HG03521 (cell line): ENCODE measurements around the gene EAF2.
A peak's percentile ranks its signal among the peaks of the same experiment; 100 is the strongest.

Experiments
- ATAC-seq: cut with Tn5 transposase; IDR thresholded peaks from one replicate; pipeline ENCODE4 v1.9.1; 2021; ENCODE audit warnings: mild to moderate bottlenecking, moderate library complexity; ENCODE audit not compliant: unreplicated experiment

Gene EAF2

GRCh38 chr3:121834671-121835464 is at the start of gene EAF2, which contains the start of gene IQCB1:
Gene EAF2, plus strand, starts transcription at chr3:121835209. Its CDS starts 77 bp downstream, at chr3:121835286.
Gene IQCB1, minus strand, starts transcription at chr3:121835060. Its CDS starts 6,100 bp downstream, at chr3:121828960.
- peak; percentile 99 for ATAC-seq

GRCh38 chr3:121786485-121786884 is 48.5 kb upstream of the EAF2 start:
- no peak for ATAC-seq

GRCh38 chr3:121793078-121793477 is 41.9 kb upstream of the EAF2 start:
- no peak for ATAC-seq

- ATAC-seq, result peak; percentile 50
These were observed 40.6 kb upstream of the EAF2 start for GRCh38 chr3:121794264-121794983.

GRCh38 chr3:121796970-121797369 is 38.0 kb upstream of the EAF2 start:
- ATAC-seq, result no peak

- no peak for ATAC-seq
These were observed 34.1 kb upstream of the EAF2 start for GRCh38 chr3:121800906-121801305.

GRCh38 chr3:121803771-121804320 is 31.2 kb upstream of the EAF2 start:
- no peak for ATAC-seq

- peak; percentile 93 for ATAC-seq
These were observed 25.8 kb upstream of the EAF2 start for GRCh38 chr3:121809249-121809648.

GRCh38 chr3:121817753-121818152 is 17.3 kb upstream of the EAF2 start:
- ATAC-seq, result no peak

- no peak for ATAC-seq
These were observed 16.4 kb upstream of the EAF2 start for GRCh38 chr3:121818578-121818977.

- ATAC-seq, result no peak
These were observed 15.8 kb upstream of the EAF2 start for GRCh38 chr3:121819236-121819635.

GRCh38 chr3:121821421-121822199 is 13.4 kb upstream of the EAF2 start:
- ATAC-seq, result no peak

- ATAC-seq, result no peak
These were observed 12.0 kb upstream of the EAF2 start for GRCh38 chr3:121822973-121823372.

GRCh38 chr3:121834157-121834670 is 795 bp upstream of the EAF2 start:
- ATAC-seq, result no peak

- ATAC-seq, result peak; percentile 2
These were observed 424 bp downstream of the EAF2 start for GRCh38 chr3:121835465-121835801.

- ATAC-seq, result no peak
These were observed 1.1 kb downstream of the EAF2 start for GRCh38 chr3:121836064-121836463.

- ATAC-seq, result no peak
These were observed 1.5 kb downstream of the EAF2 start for GRCh38 chr3:121836481-121836880.

GRCh38 chr3:121839962-121840361 is 5.0 kb downstream of the EAF2 start:
- no peak for ATAC-seq

- no peak for ATAC-seq
These were observed 9.9 kb downstream of the EAF2 start for GRCh38 chr3:121844892-121845291.

GRCh38 chr3:121852256-121852655 is 17.2 kb downstream of the EAF2 start:
- no peak for ATAC-seq

GRCh38 chr3:121855555-121855954 is 20.5 kb downstream of the EAF2 start:
- ATAC-seq, result no peak
